Mesothelial cell of epicardium (in vitro differentiated cells): ENCODE data around the gene MACROH2A2. TPM values are rescaled to one million over a fixed set of nuclear protein-coding genes. Genes with fewer than 3 reads are reported as not detected.
A peak's percentile ranks its signal among the peaks of the same experiment; 100 is the strongest.

Experiments
- DNase-seq, 2 experiments: peaks; one replicate each; pipeline ENCODE4 v3.0.0; 2021; ENCODE audit warnings: low spot score in 2 of 2; ENCODE audit not compliant: unreplicated experiment in 2 of 2
- H3K27ac Mint-ChIP-seq: 2 replicates; pipeline ENCODE4 v1.8.0; 2021; ENCODE audit warnings: mixed read lengths
- H3K27me3 Mint-ChIP-seq: 2 replicates; pipeline ENCODE4 v1.8.0; 2021; ENCODE audit warnings: low read depth, mixed read lengths
- H3K36me3 Mint-ChIP-seq: 2 replicates; pipeline ENCODE4 v1.8.0; 2021; ENCODE audit warnings: mixed read lengths
- H3K4me1 Mint-ChIP-seq: 2 replicates; pipeline ENCODE4 v1.8.0; 2021; ENCODE audit warnings: mixed read lengths
- H3K4me3 Mint-ChIP-seq: 2 replicates; pipeline ENCODE4 v1.8.0; 2021; ENCODE audit warnings: mild to moderate bottlenecking, moderate library complexity, mixed read lengths
- H3K9me3 Mint-ChIP-seq: 2 replicates; pipeline ENCODE4 v1.8.0; 2021; ENCODE audit warnings: mixed read lengths
- total RNA-seq: library from RNA; stranded (reverse); gene quantifications from 3 replicates; pipeline ENCODE4 v1.2.1, GENCODE V29; 2021
- TF ChIP-seq, protein P1 (sequence below): fragments of 200-600 bp; sonication (generic); IDR thresholded peaks from one replicate; pipeline ENCODE4 v1.5.0; 2021; ENCODE audit warnings: antibody characterized with exemption; ENCODE audit not compliant: unreplicated experiment

Gene MACROH2A2
- total RNA-seq, 1 donor from 2014 or later, result 125 TPM

DNA sequence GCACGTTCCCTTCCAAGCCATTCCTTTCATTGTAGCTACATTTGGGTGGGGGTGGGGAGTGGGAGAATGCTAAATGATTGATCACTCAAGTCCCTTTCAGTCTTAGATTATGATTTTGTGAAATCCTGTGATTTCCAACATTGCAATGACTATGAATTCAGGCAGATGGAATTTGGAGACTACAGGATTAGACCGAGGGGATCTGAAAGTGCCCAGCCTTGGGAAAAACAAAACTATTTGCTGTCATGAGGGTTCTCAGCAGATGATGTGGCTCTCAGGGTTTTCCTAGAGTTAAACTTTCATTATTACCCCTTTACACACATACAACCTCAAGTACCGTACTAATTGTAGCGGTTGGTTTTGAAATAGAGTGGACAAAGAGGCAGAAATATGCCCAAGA, 4.7 kb downstream of the MACROH2A2 start:
- no peak overlapping the region for H3K4me3 Mint-ChIP-seq
- no peak overlapping the region for H3K27ac Mint-ChIP-seq
- no peaks in the 10 kb centered on the region for H3K9me3 Mint-ChIP-seq
- peaks cover 28% of the 10 kb centered on the region for H3K4me1 Mint-ChIP-seq
- no peaks in the 10 kb centered on the region for H3K27me3 Mint-ChIP-seq
- no peaks in the 10 kb centered on the region for H3K36me3 Mint-ChIP-seq
- no peak for DNase-seq
- TF ChIP-seq, protein P1, sequence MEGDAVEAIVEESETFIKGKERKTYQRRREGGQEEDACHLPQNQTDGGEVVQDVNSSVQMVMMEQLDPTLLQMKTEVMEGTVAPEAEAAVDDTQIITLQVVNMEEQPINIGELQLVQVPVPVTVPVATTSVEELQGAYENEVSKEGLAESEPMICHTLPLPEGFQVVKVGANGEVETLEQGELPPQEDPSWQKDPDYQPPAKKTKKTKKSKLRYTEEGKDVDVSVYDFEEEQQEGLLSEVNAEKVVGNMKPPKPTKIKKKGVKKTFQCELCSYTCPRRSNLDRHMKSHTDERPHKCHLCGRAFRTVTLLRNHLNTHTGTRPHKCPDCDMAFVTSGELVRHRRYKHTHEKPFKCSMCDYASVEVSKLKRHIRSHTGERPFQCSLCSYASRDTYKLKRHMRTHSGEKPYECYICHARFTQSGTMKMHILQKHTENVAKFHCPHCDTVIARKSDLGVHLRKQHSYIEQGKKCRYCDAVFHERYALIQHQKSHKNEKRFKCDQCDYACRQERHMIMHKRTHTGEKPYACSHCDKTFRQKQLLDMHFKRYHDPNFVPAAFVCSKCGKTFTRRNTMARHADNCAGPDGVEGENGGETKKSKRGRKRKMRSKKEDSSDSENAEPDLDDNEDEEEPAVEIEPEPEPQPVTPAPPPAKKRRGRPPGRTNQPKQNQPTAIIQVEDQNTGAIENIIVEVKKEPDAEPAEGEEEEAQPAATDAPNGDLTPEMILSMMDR, result no peak

DNA sequence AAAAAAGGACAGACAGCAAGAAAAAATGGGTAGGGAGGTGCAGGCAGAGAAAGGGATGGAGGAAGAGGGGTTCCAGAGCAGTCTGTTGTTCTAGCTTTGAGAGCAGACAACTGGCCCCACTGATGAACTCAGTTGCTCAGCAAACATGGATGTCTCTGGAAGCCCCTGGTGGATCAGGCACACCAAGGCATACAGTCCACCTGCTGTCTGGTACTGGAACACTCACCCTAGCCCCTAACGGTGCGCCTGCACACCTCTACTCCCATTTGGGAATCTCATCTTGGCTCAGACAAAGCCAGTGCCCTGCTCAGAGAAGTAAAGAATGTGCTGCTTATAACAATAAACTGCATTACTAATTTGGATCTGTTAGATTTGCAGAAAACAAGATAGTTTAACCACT, 7.7 kb downstream of the MACROH2A2 start:
- H3K4me3 Mint-ChIP-seq, result no peak overlapping the region
- DNase-seq, result no peak
- H3K4me1 Mint-ChIP-seq, result peaks cover 9% of the 10 kb centered on the region
- no peaks in the 10 kb centered on the region for H3K9me3 Mint-ChIP-seq
- TF ChIP-seq, protein P1, result no peak
- no peaks in the 10 kb centered on the region for H3K27me3 Mint-ChIP-seq
- H3K36me3 Mint-ChIP-seq, result peaks cover 10% of the 10 kb centered on the region
- H3K27ac Mint-ChIP-seq, result no peak overlapping the region

DNA sequence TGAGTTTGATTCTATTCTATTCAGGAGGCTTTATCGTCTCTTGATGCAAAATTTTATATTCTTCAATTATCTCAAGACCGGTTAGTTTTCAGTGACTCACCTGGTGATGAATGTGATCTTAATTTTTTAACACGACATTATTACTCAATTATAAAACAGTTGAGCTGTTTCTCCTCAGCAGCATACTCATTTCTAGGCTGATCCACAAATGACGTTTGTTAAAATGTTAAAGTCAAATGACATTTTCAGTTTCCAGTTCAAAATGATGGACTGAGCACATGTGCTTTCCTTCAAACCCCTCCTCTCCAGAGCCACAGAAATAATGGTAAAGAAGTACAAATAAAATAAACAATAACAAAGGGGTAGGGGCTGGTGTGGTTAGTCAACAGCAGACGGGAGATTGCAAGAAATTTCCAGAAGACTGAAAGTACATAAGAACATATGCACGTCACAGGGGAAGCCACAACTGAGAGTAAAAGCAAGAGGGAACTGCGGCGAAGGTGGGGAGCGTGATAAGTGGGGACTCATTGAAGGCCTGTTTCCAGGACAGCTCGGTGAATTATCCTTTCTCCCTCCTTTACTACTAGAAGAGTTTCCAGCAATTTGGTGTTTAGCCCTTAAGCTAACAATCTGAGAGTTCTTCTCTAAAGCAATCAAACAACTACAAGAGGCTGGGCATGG, 10.9 kb downstream of the MACROH2A2 start:
- peaks cover 3% of the 10 kb centered on the region for H3K9me3 Mint-ChIP-seq
- TF ChIP-seq, protein P1, result no peak

DNA sequence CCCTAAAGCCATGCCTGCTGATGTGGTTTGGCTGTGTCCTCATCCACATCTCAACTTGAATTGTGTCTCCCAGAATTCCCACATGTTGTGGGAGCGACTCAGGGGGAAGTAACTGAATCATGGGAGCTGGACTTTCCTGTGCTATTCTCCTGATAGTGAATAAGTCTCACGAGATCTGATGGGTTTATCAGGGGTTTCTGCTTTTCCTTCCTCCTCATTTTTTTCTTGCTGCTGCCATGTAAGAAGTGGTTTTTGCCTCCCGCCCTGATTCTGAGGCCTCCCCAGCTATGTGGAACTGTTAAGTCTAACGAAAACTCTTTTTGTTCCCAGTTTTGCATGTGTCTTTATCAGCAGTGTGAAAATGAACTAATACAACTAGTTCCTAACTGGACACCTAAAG, 11.8 kb downstream of the MACROH2A2 start:
- H3K9me3 Mint-ChIP-seq, result peaks cover 3% of the 10 kb centered on the region
- TF ChIP-seq, protein P1, result no peak
- H3K27ac Mint-ChIP-seq, result peak overlapping the region; percentile 5
- H3K4me3 Mint-ChIP-seq, result no peak overlapping the region
- H3K36me3 Mint-ChIP-seq, result peaks cover 25% of the 10 kb centered on the region
- no peaks in the 10 kb centered on the region for H3K27me3 Mint-ChIP-seq
- H3K4me1 Mint-ChIP-seq, result peaks cover 6% of the 10 kb centered on the region
- DNase-seq, result no peak

More for the DNA sequence above, 10.9 kb downstream of the MACROH2A2 start:
- Mint-ChIP-seq H3K27me3 (no peaks in the 10 kb centered on the region), H3K36me3 (peaks cover 25% of the 10 kb centered on the region), H3K4me1 (peaks cover 6% of the 10 kb centered on the region), H3K4me3 (no peak overlapping the region), H3K27ac (peak overlapping the region; percentile 45)
- no peak for DNase-seq

DNA sequence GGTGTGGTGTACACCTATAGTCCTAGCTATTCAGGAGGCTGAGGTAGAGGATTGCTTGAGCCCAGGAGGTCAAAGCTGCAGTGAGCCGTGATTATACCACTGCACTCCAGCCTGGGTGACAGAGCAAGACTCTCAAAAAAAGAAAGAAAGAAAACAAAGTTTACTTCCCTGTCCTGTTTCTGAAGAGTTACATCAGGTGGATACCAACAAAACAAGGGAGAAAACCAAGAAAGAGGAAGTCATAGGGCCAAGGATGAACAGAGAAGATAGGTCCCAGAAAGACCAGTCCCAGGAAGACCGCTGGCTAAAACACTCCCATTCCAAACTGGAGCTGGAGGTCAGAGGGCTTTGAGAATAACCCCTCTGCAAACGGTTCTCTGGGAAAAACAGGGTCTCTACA, 13.5 kb downstream of the MACROH2A2 start:
- Mint-ChIP-seq H3K36me3 (peaks cover 25% of the 10 kb centered on the region), H3K27me3 (no peaks in the 10 kb centered on the region), H3K27ac (no peak overlapping the region)

More for the DNA sequence above, 13.5 kb downstream of the MACROH2A2 start:
- Mint-ChIP-seq H3K4me1 (peaks cover 3% of the 10 kb centered on the region), H3K4me3 (no peak overlapping the region), H3K9me3 (peaks cover 3% of the 10 kb centered on the region)
- no peak for DNase-seq
- TF ChIP-seq, protein P1, result no peak
